Esophagus squamous epithelium (tissue), 5 donors: ENCODE measurements around the gene LTF. TPM values are rescaled to one million over a fixed set of nuclear protein-coding genes. Genes with fewer than 3 reads are reported as not detected.

ENCODE experiments used
- DNase-seq: peaks from one replicate; lab custom pipeline; 2025; lab: John Stamatoyannopoulos, UW
- H3K27ac ChIP-seq, 4 donors: fragments of 200-600 bp; sonication (generic); one replicate each; pipeline ENCODE4 v1.5.1; 2016 to 2019; ENCODE audit warnings: mild to moderate bottlenecking in 1 of 4
- H3K27me3 ChIP-seq, 4 donors: fragments of 200-600 bp; sonication (generic); 1 replicate in 3 of 4; 2 replicates in 1 of 4; pipeline versions ENCODE4 v1.5.1 to v1.6.0; 2017 to 2021; ENCODE audit warnings: antibody characterized with exemption in 1 of 4
- H3K36me3 ChIP-seq, 3 donors: fragments of 200-600 bp; sonication (generic); one replicate each; pipeline ENCODE4 v1.5.1; 2016 to 2019
- H3K4me1 ChIP-seq, 3 donors: fragments of 200-600 bp; sonication (generic); one replicate each; pipeline ENCODE4 v1.5.1; 2017 to 2019
- H3K4me3 ChIP-seq, 4 donors: fragments of 200-600 bp; sonication (generic); 1 replicate in 3 of 4; 2 replicates in 1 of 4; pipeline ENCODE4 v1.5.1; 2016 to 2019; ENCODE audit warnings: mild to moderate bottlenecking in 2 of 4, moderate library complexity in 1 of 4
- H3K9me3 ChIP-seq, 3 donors: fragments of 200-600 bp; sonication (generic); one replicate each; pipeline ENCODE4 v1.5.1; 2016 to 2019
- POLR2A ChIP-seq, 4 donors: fragments of 450-650 bp; IDR thresholded peaks; one replicate each; pipeline ENCODE4 v1.6.1; 2017; ENCODE audit warnings: antibody characterized with exemption in 4 of 4, mild to moderate bottlenecking in 4 of 4, moderate library complexity in 3 of 4
- WGBS, 2 donors: methylation state at CpG; one replicate each; pipeline ENCODE4 v1.1.5; 2018; 5-methylcytosine and 5-hydroxymethylcytosine counted together
- intact Hi-C: fragments of 100-400 bp; cut with DNase I; formaldehyde crosslinking; loops from one replicate; pipeline ENCODE4 v1.15.0; 2022
- total RNA-seq, 4 donors: library from RNA; depleted of rRNA; stranded (reverse); fragments of >200 nt; gene quantifications; one replicate each; pipeline ENCODE4 v1.1.0, GENCODE V29; 2016
- TF ChIP-seq, protein P1 (sequence below), 6 experiments: fragments of 450-650 bp in 4 of 6; fragments of 200-600 bp in 2 of 6; sonication (generic) in 2 of 6; IDR thresholded peaks; one replicate each; pipeline ENCODE4 v1.5.1; 2016 to 2019; ENCODE audit warnings: antibody characterized with exemption in 6 of 6, mild to moderate bottlenecking in 4 of 6, moderate library complexity in 4 of 6
- donor health status: DM: yes; HTN: yes; CAD: no.

Gene LTF
- total RNA-seq, 4 donors from 2014 or later: 0.57 to 204 (median 2.6) TPM

DNA sequence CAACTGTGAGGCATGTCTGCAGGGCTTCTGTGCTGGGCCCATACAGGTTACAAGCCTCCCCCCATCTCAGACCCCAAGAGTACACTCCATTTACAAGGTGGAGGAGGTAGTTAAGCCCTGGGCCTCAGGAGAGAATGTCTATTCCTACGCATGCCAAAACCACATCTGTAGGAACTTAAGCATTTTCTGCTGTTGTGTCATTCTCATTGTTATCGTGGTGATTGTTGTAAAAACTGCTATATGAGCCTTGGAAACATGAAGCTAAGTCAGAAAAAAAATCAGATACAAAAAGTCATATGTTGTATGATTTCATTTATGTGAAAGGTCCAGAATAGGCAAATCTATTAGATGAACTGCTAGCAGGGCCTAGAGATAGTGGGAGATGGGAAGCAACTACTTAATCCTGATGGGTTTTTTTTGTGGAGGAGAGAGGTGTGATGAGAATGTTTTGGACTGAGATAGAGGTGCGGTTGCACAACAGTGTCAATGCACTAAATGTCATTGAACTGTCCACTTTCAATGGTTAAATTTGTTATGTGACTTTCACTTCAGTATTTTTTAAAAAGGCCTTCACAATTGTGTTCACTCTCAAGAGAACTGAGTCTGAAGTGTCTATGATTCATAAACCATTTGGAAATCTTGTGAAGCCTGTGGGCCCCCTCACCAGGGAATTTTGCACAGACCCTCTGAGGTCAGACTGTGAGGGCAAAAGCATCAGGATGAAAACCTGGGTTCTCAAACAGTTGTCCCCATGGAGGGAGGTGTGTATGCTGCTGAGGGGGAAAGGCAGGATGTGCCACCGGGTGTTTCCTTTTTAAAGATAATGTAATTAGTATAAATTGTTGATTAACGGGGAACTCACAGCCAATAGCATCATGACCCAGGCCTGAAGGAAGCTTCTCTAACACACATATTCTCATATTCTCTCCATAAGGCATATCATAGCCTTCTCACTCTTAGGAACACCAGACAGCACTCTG, 36.2 kb upstream of the LTF start:
- Histone ChIP-seq H3K27me3 (peaks cover 0 to 11% (median 0%) of the 10 kb centered on the region in 4 donors), H3K4me1 (no peaks in the 10 kb centered on the region), H3K27ac (no peak overlapping the region), H3K4me3 (no peak overlapping the region), H3K36me3 (no peaks in the 10 kb centered on the region), H3K9me3 (no peaks in the 10 kb centered on the region)
- no peak for DNase-seq
- WGBS, 2 donors: 64 to 74% methylated on average over 5 of the region's 5 CpGs
- intact Hi-C loops: no loop called here
- TF ChIP-seq, protein P1, sequence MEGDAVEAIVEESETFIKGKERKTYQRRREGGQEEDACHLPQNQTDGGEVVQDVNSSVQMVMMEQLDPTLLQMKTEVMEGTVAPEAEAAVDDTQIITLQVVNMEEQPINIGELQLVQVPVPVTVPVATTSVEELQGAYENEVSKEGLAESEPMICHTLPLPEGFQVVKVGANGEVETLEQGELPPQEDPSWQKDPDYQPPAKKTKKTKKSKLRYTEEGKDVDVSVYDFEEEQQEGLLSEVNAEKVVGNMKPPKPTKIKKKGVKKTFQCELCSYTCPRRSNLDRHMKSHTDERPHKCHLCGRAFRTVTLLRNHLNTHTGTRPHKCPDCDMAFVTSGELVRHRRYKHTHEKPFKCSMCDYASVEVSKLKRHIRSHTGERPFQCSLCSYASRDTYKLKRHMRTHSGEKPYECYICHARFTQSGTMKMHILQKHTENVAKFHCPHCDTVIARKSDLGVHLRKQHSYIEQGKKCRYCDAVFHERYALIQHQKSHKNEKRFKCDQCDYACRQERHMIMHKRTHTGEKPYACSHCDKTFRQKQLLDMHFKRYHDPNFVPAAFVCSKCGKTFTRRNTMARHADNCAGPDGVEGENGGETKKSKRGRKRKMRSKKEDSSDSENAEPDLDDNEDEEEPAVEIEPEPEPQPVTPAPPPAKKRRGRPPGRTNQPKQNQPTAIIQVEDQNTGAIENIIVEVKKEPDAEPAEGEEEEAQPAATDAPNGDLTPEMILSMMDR (IDR thresholded peaks at IDR 0.05): no peak
- no peak for TF ChIP-seq POLR2A (IDR thresholded peaks at IDR 0.05)

DNA sequence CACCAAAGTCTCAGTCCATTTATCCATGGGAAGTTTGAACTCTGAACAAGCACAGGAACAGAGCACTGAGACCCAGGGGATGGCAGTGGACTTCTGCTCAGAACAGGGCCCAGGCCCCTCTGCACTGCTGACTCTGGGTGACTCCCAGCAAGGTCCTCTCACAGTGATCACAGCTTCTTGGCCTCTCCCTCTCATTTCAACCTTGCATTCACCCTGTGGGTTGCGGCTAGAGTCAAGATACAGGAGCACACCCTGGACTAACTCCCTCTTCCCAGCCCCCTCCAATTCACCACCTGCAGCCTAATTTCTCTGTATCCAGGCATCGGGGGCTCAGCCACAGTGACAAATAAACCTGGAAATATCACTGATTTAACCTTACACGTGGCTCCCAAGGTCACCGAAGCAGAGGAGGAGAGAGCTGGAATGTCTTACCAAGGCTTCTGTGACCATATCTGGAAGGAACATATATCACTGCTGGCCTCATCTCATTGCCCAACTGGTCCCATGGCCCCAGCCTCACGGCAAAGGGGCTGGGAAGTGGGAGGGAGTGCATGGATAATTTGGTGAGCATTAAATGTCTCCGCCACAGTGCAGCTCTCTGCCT, 34.3 kb upstream of the LTF start:
- WGBS, 2 donors: 68 to 82% methylated on average over 6 of the region's 6 CpGs
- Histone ChIP-seq H3K9me3 (no peaks in the 10 kb centered on the region), H3K27ac (no peak overlapping the region), H3K36me3 (no peaks in the 10 kb centered on the region), H3K27me3 (peaks cover 0 to 14% (median 0%) of the 10 kb centered on the region in 4 donors), H3K4me3 (no peak overlapping the region), H3K4me1 (no peaks in the 10 kb centered on the region)
- no peak for DNase-seq
- intact Hi-C loops: no loop called here
- no peak for TF ChIP-seq POLR2A (IDR thresholded peaks at IDR 0.05)
- TF ChIP-seq, protein P1 (IDR thresholded peaks at IDR 0.05): no peak

DNA sequence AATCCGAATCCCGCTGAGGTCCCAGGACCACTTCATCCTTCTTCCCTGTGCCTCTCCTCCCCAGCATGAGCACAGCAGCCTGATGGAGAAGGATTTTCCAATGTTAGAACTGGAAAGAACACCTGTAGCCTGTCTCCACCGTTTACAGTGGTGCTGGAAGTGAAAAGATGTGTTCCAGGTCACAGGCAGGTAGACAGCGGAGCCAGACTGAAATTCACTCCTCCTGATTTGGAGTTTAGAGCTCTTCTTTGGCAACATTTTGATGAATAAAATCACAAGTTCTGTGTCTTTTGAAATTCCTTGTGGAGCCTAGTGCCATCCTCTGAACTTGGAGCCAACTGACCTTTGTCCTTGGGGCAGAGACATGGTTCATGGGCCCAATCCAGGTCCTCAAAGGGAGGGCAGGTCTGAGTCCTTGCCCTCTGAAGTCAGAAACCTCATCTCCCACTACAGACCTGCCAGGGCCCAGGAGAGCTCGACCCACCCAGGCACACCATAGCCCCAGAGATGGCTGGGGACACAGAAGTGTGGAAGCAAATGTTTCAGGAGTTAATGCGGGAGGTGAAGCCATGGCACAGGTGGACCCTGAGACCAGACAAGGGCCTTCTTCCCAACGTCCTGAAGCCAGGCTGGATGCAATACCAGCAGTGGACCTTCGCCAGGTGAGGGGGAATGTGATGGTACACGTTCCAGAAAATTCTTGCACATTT, 33.0 kb upstream of the LTF start, which contains the start of gene RTP3:
RTP3 (plus strand) TSS at position 421 of the 710 bp plus-strand sequence; CDS start at position 508, 87 bp downstream.
- H3K27ac ChIP-seq: no peak within 1 kb of the TSS
- WGBS, 2 donors: 61 to 65% methylated on average over 3 to 5 of the region's 9 CpGs
- H3K4me3 ChIP-seq: no peak within 1 kb of the TSS
- no peaks in the 10 kb centered on the region for H3K9me3 ChIP-seq
- intact Hi-C loops: no loop called here
- no peaks in the 10 kb centered on the region for H3K36me3 ChIP-seq
- H3K4me1 ChIP-seq: no peaks in the 10 kb centered on the region
- TF ChIP-seq POLR2A (IDR thresholded peaks at IDR 0.05): no peak
- TF ChIP-seq, protein P1 (IDR thresholded peaks at IDR 0.05): no peak
- H3K27me3 ChIP-seq: peaks cover 0 to 14% (median 0%) of the 10 kb centered on the region in 4 donors
- no peak for DNase-seq

DNA sequence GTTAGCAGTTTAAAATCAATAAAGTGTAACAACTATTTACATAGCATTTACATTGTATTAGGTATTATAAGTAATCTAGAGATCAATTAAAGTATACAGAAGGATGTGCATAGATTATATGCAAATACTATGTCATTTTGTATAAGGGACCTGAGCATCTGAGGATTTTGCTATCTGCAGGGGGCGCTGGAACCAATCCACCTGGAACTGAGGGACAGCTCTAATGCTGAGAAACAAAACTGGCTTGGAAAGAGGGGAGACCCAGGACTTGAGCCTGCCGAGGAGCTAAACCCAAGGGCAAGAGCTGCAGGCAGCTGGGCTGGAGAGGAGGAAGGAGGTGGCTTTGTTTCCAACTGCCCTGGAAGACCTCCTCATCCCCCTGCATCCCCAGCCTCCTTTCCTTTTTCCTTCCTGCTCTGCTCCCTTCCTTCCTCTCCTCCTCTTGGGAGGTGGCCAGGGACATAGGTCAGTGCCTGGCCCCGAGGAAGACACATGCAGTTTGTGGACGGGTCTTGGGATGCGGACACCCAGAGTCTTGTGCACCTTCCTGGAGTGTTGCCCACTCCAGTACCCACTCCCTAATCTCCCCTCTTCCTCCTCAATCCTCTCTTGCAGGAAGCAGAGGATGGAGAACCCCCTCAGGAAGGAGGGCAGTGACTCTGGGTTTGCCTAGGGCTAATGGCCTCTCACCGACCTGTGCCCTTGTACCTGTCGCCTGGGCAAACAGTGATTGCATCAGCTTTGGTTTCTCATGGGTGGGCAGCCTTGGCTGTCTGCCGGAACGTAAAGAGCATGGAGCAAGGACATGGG, 32.2 kb upstream of the LTF start:
- peaks cover 0 to 14% (median 0%) of the 10 kb centered on the region in 4 donors for H3K27me3 ChIP-seq
- intact Hi-C loops: no loop called here

More for the DNA sequence above, 32.2 kb upstream of the LTF start:
- no peak for DNase-seq
- TF ChIP-seq, protein P1 (IDR thresholded peaks at IDR 0.05): peak in 3 of 6 experiments; percentile 7 to 23 (median 13)
- TF ChIP-seq POLR2A (IDR thresholded peaks at IDR 0.05): no peak
- WGBS, 2 donors: 47 to 62% methylated on average over 5 to 6 of the region's 9 CpGs
- Histone ChIP-seq H3K4me1 (no peaks in the 10 kb centered on the region), H3K4me3 (no peak overlapping the region), H3K27ac (no peak overlapping the region), H3K9me3 (no peaks in the 10 kb centered on the region), H3K36me3 (no peaks in the 10 kb centered on the region)
